SK-N-SH treated with all-trans-retinoic acid at 6 μM for 48 hours (cell line): ENCODE results near the gene PCBP3.

Experiments
- PPARA ChIP-seq: fragments of 250-450 bp; sonication (Bioruptor Pico); IDR thresholded peaks from 2 replicates; pipeline ENCODE4 v1.5.0; 2020; ENCODE audit warnings: mild to moderate bottlenecking, borderline replicate concordance
- ZNF8 ChIP-seq: fragments of 450-650 bp; formaldehyde crosslinking; IDR thresholded peaks from 2 replicates; pipeline ENCODE4 v1.5.0; 2020; ENCODE audit warnings: mild to moderate bottlenecking, moderate library complexity

- TF ChIP-seq ZNF8 (CRISPR knock-in tag) (no peak), PPARA (CRISPR knock-in tag) (no peak)
These were observed 123.8 kb downstream of the PCBP3 start for GRCh38 chr21:45767071-45768006.
